Measurements from ENCODE around the gene OPTN. TPM values are rescaled to one million over a fixed set of nuclear protein-coding genes. Genes with fewer than 3 reads are reported as not detected.
"Not testable (repeated sequence)": the region's sequence is repeated elsewhere in the genome, so short reads cannot be mapped to it uniquely, and the experiment has no call there.

Gene OPTN
- total RNA-seq, 1 donor, result 10.8 TPM

DNA sequence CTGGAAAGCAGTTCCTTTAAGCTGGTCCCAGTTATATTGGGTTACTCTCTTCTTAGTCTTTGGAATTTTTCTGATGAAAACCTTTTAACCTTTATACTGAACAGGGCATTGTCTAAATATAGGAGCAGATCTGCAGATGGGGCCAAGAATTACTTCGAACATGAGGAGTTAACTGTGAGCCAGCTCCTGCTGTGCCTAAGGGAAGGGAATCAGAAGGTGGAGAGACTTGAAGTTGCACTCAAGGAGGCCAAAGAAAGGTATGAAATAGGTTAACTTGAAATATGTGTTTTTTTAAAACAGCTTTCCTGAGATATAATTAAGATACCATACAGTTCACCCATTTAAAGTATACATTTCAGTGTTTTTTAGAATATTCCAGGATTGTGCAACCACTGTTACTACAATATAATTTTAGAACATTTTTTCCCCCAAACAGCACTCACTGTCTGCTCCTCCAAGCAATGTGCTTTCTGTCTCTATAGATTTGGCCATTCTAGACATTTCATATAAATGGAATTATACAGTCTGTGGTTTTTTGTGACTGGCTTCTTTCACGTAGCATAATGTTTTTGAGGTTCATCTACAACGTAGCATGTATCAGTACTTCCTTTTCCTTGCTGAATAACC lies 18.9 kb downstream of the OPTN start:
- no peak for DNase-seq (ENCODE audit: low read depth in 2 of 3, low spot score in 2 of 3)

DNA sequence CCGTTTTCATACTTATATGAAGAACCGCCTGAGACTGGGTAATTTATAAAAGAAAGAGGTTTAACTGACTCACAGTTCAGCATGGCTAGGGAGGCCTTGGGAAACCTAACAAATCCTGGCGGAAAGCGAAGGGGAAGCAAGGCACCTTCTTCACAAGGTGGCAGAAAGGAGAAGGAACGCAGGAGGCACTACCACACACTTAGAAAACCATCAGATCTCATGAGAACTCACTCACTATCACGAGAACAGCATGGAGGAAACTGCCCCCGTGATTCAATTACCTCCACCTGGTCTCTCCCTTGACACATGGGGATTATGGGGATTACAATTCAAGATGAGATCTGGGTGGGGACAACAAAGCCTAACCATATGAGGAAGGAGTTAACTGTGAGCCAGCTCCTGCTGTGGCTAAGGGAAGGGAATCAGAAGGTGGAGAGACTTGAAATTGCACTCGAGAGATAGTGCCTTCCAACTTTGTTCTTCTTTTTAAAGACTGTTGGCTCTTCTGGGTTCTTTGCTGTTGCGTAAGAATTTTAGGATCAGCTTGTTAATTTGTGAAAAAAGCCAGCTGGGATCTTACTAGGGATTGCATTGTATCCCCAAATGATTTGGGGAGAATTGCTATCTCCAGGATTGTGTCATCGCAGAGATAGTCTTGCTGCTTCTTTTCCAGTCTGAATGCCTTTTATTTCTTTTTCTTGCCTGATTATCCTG lies 21.0 kb downstream of the OPTN start:
- no peak for DNase-seq (ENCODE audit: low read depth in 2 of 3, low spot score in 2 of 3)

DNA sequence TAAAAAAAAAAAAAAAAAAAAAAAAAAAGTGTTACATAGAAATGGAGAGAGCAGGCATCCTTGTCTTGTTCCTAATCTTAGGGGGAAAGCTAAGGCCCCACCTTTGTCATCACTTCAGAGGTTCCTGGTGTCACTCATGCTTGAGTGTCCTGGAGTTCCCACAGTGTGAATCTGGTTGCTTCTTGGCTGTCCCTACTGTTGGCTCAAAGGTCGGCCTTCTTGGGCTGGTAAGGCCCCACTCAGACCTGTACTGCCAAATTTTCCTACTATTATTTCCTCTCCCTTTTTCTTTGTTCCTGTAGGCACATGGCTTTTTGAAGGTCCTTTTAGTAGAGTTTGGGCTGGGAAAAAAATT lies 21.5 kb downstream of the OPTN start:
- DNase-seq (ENCODE audit: low read depth in 2 of 3, low spot score in 2 of 3), result no peak

DNA sequence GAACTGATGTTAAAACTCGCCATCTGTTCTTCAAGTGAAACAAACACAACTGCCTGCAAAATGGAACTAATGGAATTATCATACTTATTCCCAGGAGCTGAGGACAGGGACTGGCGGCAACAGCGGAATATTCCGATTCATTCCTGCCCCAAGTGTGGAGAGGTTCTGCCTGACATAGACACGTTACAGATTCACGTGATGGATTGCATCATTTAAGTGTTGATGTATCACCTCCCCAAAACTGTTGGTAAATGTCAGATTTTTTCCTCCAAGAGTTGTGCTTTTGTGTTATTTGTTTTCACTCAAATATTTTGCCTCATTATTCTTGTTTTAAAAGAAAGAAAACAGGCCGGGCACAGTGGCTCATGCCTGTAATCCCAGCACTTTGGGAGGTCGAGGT lies 36.7 kb downstream of the OPTN start:
- no peak for DNase-seq (ENCODE audit: low read depth in 2 of 3, low spot score in 2 of 3)

DNA sequence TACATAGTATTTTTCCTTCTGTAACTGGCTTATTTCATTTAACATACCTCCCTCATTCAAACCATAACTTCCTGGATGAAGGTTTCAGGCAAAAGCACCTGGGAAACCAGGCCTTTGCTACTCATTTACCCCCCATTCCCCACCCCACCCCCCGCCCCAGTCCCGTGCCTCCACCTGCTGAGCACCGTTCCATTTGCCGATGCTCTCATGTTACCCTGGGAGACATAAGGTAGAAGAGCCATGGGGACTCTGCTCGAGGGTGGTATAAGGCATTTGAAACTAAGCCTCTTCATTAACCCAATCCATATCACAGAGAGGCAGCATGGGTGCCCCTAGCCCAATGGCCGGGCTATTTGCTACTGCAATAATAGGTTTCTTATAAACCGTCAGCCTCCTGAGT lies 39.2 kb downstream of the OPTN start:
- DNase-seq (ENCODE audit: low read depth in 2 of 3, low spot score in 2 of 3), result no peak

DNA sequence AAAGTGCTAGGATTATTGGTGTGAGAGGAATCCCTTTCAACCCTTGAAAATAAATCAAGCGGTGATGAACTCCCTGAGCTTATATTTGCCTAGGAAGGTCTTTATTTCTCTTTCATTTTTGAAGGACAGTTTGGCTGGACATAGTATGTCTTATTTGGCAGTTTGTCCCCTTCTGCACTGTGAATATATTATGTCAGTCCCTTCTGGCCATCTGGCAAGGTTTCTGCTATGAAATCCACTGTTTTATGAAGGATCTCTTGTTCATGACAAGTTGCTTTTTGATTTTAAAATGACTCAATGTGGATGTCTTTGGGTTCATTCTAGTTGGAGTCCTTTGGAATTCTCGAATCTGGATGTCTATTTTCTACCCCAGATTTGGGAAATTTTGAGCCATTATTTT lies 39.7 kb downstream of the OPTN start:
- DNase-seq (ENCODE audit: low read depth in 2 of 3, low spot score in 2 of 3), result no peak

DNA sequence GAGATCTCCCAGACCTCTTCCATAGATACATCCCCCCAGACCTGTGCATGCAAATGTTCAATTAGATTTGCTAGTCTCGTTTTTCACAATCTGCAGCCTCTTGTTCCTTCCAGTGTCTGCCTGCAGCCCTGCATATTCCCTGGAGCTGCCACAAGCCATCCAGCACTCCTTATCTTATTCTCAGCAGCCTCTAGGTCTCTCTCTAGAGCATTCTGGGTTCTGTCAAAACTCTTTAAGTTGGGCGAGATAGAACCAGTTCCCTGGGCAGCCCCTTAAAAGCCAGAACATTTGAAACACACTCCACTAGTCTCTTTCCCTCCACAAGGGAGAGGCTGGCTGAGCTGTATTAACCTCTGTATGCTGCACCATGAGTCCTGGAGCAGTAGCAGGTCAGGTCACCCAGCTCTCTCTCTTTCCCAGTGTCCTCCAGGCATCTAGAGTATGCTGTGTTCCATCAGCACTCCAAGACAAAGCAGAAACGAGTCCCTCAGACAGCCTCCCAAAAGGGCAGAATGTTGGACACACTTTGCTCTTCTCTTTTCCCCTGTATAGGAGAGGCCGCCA lies 40.7 kb downstream of the OPTN start:
- DNase-seq (ENCODE audit: low read depth in 2 of 3, low spot score in 2 of 3), result no peak

DNA sequence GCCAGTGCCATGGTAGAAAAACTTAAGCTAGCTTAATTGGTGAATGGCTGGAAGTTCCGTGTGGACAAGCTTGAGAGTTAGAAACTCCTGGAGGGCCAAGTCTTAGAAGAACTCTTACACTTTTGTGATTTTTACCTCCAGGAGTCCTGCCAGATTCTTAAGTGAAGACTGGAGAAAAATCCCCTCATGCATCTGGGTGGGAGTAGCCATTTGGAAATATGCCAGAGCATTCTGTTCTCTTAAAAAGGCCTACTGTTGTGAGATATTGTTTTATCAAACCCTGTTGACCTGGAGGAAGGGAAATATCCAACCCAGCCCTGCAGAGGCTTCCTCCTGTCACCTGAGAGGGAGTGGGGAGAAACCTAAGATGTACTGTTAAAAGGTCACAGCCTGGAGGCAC lies 43.8 kb downstream of the OPTN start:
- DNase-seq (ENCODE audit: low read depth in 2 of 3, low spot score in 2 of 3), result no peak

DNA sequence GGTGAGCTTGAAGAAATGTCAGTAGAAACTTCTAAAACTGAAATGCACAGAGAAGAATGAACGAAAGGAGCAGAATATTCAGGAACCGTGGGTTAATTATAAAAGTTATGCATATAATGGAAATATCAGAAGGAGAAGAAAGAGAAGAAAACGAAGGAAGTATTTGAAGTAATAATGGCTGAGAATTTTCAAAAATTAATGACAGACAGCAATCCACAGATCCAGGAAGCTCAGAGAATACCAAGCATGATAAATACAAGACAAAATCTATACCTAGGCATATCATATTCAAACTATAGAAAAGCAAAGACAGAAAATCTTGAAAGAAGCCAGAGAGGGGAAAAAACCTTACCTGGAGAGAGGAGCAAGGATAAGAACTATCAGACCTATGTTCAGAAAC lies 44.9 kb downstream of the OPTN start:
- DNase-seq (ENCODE audit: low read depth in 2 of 3, low spot score in 2 of 3), result no peak

DNA sequence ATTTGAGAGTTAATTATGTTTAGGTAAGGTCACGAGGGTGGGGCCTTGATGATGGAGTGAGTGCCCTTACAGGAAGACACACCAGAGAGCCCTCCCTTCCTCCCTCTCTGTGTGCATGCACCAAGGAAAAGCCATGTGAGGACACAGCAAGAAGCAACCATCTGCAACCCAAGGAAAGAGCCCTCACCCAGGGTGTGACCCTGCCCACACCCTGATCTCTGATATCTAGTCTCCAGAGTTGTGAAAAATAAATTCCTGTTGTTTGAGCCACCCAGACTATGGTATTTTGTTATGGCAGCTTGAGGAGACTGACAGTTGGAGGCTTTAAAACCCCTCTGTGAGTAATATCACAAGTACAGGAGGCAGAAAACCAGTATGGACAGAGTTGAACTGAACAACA lies 46.4 kb downstream of the OPTN start:
- no peak for DNase-seq (ENCODE audit: low read depth in 2 of 3, low spot score in 2 of 3)

DNA sequence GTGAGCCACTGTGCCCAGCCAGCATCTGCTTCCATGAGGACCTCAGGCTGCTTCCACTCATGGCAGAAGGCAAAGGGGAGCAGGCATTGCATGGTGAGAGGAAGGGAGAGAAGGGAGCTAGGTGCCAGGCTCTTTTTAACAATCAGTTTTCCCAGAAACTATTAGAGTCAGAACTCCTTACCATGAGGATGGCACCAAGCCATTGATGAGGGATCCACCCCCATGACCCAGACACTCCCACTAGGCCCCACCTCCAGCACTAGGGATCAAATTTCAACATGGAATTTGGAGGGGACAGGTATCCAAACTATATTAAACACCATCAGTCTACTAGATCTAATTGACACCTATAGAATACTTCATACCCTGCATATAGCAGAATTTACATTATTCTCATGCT lies 47.2 kb downstream of the OPTN start:
- no peak for DNase-seq (ENCODE audit: low read depth in 2 of 3, low spot score in 2 of 3)

DNA sequence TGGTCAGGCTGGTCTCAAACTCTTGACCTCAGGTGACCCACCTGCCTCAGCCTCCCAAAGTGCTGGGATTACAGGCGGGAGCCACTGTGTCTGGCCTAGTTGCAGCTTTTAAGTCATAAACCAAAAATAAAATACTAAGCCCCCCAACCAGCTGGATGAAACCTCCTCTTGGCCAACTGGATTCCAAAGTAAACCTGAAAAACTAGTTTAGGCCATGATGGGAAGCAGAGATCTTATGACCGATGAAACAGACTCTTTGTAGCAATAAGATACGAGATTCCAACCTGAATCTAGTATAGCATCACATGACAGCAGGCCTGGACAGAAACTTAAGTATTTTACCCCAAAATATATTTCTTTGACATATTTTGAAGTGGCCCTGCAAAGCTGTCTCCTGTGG lies 52.3 kb downstream of the OPTN start:
- DNase-seq (ENCODE audit: low read depth in 2 of 3, low spot score in 2 of 3), result no peak

DNA sequence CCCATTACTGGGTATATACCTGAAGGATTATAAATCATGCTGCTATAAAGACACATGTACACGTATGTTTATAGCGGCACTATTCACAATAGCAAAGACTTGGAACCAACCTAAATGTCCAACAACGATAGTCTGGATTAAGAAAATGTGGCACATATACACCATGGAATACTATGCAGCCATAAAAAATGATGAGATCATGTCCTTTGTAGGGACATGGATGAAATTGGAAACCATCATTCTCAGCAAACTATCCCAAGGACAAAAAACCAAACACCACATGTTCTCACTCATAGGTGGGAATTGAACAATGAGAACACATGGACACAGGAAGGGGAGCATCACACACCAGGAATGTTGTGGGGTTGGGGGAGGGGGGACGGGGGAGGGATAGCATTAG lies 55.9 kb downstream of the OPTN start:
- not testable (repeated sequence) for DNase-seq (ENCODE audit: low read depth in 2 of 3, low spot score in 2 of 3)

DNA sequence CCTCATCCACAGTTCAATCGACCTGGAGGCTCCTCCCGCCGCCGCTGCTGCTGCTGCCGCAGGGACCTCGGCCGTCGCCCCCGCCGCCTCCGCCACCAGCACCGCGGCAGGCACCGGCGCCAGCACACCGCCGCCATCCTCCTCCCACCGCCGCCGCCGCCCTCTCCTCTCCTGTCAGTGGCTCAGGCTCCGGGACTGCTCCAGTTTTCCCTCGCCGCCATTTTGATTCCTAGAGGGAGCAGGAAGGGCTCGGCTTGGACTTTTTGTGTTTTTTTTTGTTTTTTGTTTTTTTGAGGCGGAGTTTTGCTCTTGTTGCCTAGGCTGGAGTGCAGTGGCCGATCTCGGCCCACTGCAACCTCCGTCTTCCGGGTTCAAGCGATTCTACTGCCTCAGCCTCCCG lies 58.4 kb downstream of the OPTN start:
- peak in 1 of 3 donors; percentile 11 for DNase-seq (ENCODE audit: low read depth in 2 of 3, low spot score in 2 of 3)

DNA sequence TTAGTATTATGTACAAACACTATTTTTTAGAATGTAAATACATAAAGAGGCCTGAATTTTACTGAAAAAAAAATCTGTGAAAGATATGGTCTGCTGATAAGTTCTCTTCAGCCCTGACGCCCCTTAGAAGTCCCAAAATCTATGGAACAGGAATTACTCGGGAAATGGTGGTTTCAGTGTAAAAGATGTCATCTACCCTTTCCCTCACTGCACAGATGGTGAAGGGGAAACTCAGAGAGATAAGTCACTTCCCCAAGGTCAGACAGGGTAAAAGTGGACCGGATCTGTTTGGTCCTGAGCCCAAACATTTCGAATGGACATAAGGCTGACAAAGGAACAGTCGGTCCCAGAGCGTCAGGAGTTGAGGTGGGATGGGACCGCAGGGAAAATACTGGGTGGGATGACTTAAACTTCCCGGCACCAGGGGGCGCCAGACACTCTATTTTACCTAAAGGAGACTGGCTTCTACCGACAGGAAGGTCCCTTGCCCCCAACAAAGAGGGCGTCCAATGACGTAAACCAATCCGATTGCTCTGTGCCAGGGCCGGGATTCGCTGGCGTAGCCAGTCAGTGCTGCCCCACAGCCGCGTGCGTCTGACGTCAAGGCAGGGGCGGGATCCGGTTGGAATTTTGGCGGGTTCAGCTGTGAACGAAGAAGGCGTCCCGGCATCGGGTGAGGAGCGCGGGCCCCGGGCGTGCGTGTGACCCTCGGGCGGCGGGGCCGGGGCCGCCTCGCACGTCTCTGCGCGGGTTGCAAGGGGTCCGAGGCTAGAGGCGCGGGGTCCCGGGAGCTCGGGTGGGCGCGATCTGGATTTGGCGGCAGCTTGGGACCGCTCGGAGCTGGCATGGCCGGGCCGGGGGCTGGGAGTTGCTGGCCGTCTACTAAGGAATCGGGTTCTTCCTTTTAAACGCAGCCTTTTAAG lies 61.2 kb downstream of the OPTN start, which contains the start of gene MCM10:
TSS of gene MCM10 (plus strand) at position 625 of the 923 bp plus-strand sequence. CDS start 2,645 bp downstream, outside the sequence.
- DNase-seq (ENCODE audit: low read depth in 2 of 3, low spot score in 2 of 3), result peak; percentile 88 to 99 (median 98)

DNA sequence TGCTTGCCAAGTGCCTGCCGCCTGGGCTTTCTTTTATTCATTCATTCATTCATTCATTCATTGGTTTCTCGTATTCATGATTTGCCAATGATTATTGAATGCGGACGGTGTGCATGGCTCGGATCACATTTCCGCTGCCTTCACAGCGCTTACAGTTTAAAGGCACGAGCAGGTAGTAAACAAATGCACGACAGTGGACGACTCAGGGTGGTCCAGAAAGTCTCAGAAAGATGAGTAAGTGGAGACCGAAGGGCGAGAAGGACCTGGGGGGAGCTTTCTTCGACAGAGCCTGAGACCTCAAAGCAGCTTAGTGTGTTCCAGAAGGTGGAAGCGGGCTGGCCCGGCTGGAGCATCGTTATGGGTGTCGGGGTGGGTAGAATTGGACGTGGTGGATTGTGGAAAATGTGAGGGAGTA lies 61.9 kb downstream of the OPTN start:
- no peak for DNase-seq (ENCODE audit: low read depth in 2 of 3, low spot score in 2 of 3)

DNA sequence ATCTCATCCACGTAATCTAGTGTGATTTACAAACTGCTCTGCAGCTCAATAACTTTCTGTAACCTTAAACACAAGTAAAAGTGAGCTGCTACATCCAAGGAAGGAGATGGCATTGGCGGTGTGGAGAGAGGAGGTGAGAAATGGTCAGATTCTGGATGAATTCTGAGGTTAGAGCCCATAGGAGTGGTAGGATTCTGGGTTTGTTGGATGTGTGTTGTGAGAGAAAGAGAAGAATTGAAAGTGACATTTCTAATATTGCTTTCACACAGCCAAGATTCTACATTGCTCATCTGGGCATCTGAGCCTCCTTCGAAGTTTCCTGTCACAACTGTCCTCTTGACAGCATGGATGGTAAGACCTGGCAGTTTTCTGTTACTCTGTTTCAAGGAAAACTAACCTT lies 63.9 kb downstream of the OPTN start:
- no peak for DNase-seq (ENCODE audit: low read depth in 2 of 3, low spot score in 2 of 3)

DNA sequence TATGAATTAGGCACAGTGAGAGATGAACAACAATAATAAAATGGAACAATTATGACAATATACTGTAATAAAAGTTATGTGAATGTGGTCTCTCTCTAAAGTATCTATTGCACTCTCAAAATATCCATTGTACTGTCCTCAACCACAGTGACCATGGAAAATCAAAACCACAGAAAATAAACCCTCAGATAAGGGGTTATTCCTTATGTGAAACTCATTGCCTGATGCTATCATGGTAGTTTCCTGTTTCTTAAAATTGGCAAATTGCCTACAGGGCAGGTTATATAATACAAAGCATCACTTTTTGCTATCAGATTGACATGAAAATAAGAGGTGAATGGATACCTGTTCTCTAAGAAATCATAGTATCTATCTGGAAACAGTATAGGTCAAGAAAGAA lies 65.2 kb downstream of the OPTN start:
- DNase-seq (ENCODE audit: low read depth in 2 of 3, low spot score in 2 of 3), result peak in 1 of 3 donors; percentile 20

DNA sequence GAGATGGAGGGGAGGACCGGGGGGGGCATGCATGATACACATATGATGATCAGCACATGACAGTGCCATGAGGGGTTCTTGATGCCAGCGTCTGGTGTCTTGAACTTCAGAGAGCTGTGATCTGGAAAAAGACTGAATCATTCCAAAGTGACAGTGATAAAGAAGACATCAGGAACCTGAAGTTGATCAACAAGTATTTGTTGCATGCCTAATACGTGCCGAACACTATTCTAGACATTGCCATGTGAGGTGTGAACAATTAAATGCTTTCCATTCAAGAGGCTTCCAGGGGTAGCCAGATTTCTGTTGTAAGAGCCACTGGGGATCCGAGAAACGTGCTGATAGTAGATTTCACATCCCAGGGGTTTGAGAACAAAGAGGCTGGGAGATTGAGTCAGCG lies 67.6 kb downstream of the OPTN start:
- DNase-seq (ENCODE audit: low read depth in 2 of 3, low spot score in 2 of 3), result no peak

DNA sequence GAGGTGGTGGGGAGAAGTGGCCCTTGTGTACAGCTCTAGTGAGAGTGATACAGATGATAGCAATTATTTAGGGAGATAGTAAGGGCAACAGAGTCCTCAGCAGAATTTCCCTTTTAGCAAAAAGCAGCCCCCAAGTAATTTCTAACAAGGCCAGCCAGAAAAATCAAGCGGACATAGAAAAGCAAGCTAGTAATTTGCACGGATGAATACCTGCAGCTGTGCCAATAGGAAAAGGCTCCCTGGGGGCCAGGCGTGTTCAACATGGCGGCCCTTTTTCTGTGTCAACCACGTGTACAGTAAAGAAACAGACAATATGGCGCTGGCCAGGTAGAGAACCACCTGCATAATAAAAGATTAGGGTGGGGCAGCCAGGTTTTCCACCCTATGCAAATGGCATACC lies 68.8 kb downstream of the OPTN start:
- DNase-seq (ENCODE audit: low read depth in 2 of 3, low spot score in 2 of 3), result no peak

DNA sequence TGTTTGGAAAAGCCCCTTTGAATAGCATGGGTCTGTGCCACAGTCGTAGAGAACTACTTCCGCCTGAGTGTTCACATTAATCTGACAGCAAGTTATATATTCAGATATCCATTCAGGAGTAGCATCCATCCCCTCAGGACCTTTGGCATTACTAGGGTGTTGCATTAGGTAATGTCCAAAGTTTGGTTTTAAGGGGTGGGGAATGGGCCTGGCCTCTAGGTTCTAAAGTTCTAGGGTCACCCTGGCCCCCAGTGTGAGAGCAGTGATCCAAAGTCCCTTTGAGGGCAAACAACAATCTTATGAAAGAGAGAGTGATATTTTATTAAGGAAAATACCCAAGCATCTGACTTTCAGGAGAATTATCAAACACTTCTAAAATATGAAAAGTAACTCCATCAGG lies 73.7 kb downstream of the OPTN start:
- DNase-seq (ENCODE audit: low read depth in 2 of 3, low spot score in 2 of 3), result no peak

Data from hematopoietic multipotent progenitor cell (in vitro differentiated cells).